H9 (cell line): Measurements from ENCODE around the gene ZFP64. TPM values are rescaled to one million over a fixed set of nuclear protein-coding genes. Genes with fewer than 3 reads are reported as not detected.

ENCODE experiments used
- DNase-seq: peaks from one replicate; pipeline ENCODE4 v3.0.0-alpha.2; 2017
- H2AFZ ChIP-seq: one replicate; pipeline ENCODE4 v1.6.1; 2013; ENCODE audit warnings: mild to moderate bottlenecking, low read length, control low read depth, moderate library complexity
- H2AK5ac ChIP-seq: 2 replicates; pipeline ENCODE4 v1.6.1; 2013; ENCODE audit warnings: low read length, control low read depth, mixed read lengths; ENCODE audit not compliant: insufficient read length
- H2BK120ac ChIP-seq: one replicate; pipeline ENCODE4 v1.6.1; 2013; ENCODE audit warnings: low read depth, mild to moderate bottlenecking, low read length, control low read depth, inconsistent platforms; ENCODE audit not compliant: poor library complexity, severe bottlenecking
- H2BK12ac ChIP-seq: 2 replicates; pipeline ENCODE4 v1.6.1; 2013; ENCODE audit warnings: low read length, control low read depth, mixed read lengths, low read depth; ENCODE audit not compliant: insufficient read length
- H2BK15ac ChIP-seq: 2 replicates; pipeline ENCODE4 v1.6.1; 2013; ENCODE audit warnings: low read depth, low read length, control low read depth
- H2BK20ac ChIP-seq: one replicate; pipeline ENCODE4 v1.6.1; 2013; ENCODE audit warnings: low read depth, mild to moderate bottlenecking, low read length, control low read depth, inconsistent platforms; ENCODE audit not compliant: poor library complexity, severe bottlenecking
- H2BK5ac ChIP-seq: 2 replicates; pipeline ENCODE4 v1.6.1; 2013; ENCODE audit warnings: low read length, control low read depth, mixed read lengths; ENCODE audit not compliant: insufficient read length
- H3K14ac ChIP-seq: 2 replicates; pipeline ENCODE4 v1.6.1; 2013; ENCODE audit warnings: low read length, control low read depth; ENCODE audit not compliant: insufficient read depth
- H3K18ac ChIP-seq: 2 replicates; pipeline ENCODE4 v1.6.1; 2013; ENCODE audit warnings: low read depth, mild to moderate bottlenecking, mixed read lengths, low read length, control low read depth; ENCODE audit not compliant: insufficient read length
- H3K23ac ChIP-seq: 2 replicates; pipeline ENCODE4 v1.6.1; 2013; ENCODE audit warnings: low read length, control low read depth, mixed read lengths, low read depth; ENCODE audit not compliant: insufficient read length
- H3K23me2 ChIP-seq: 2 replicates; pipeline ENCODE4 v1.6.1; 2013; ENCODE audit warnings: low read depth, mild to moderate bottlenecking, mixed read lengths, low read length, control low read depth; ENCODE audit not compliant: insufficient read length, poor library complexity, severe bottlenecking
- H3K27ac ChIP-seq: 2 replicates; pipeline ENCODE4 v1.5.1; 2013; ENCODE audit warnings: low read length, control low read depth, mixed read lengths, low read depth; ENCODE audit not compliant: insufficient read length
- H3K27me3 ChIP-seq: 2 replicates; pipeline ENCODE4 v1.6.1; 2013; ENCODE audit warnings: low read length, control low read depth, inconsistent platforms; ENCODE audit not compliant: insufficient read depth
- H3K4ac ChIP-seq: 2 replicates; pipeline ENCODE4 v1.6.1; 2013; ENCODE audit warnings: low read depth, mild to moderate bottlenecking, control low read depth, inconsistent platforms, low read length, moderate library complexity
- H3K4me1 ChIP-seq: 2 replicates; pipeline ENCODE4 v1.6.1; 2013; ENCODE audit warnings: low read length, control low read depth, inconsistent platforms; ENCODE audit not compliant: insufficient read depth
- H3K4me2 ChIP-seq: 2 replicates; pipeline ENCODE4 v1.6.1; 2013; ENCODE audit warnings: low read length, control low read depth, mixed read lengths; ENCODE audit not compliant: insufficient read length, insufficient read depth
- H3K56ac ChIP-seq: 2 replicates; pipeline ENCODE4 v1.6.1; 2013; ENCODE audit warnings: low read depth, mild to moderate bottlenecking, mixed read lengths, low read length, control low read depth; ENCODE audit not compliant: insufficient read length
- H3K79me1 ChIP-seq: 2 replicates; pipeline ENCODE4 v1.6.1; 2013; ENCODE audit warnings: low read depth, mild to moderate bottlenecking, moderate library complexity, low read length, control low read depth, inconsistent platforms; ENCODE audit not compliant: insufficient read depth, poor library complexity, severe bottlenecking
- H3K79me2 ChIP-seq: 2 replicates; pipeline ENCODE4 v1.6.1; 2013; ENCODE audit warnings: low read length, control low read depth, inconsistent platforms; ENCODE audit not compliant: insufficient read depth
- H3K9ac ChIP-seq: 2 replicates; pipeline ENCODE4 v1.6.1; 2013; ENCODE audit warnings: low read length, control low read depth, mixed read lengths; ENCODE audit not compliant: insufficient read length; ENCODE audit errors: extremely low read depth
- H3K9me3 ChIP-seq: one replicate; pipeline ENCODE4 v1.6.1; 2013; ENCODE audit warnings: low read depth, low read length, inconsistent platforms; ENCODE audit not compliant: control insufficient read depth
- H3T11ph ChIP-seq: one replicate; pipeline ENCODE4 v1.6.1; 2013; ENCODE audit warnings: mild to moderate bottlenecking, low read length, control low read depth, inconsistent platforms
- H4K20me1 ChIP-seq: one replicate; pipeline ENCODE4 v1.6.1; 2013; ENCODE audit not compliant: control insufficient read depth, insufficient read length, insufficient read depth
- H4K5ac ChIP-seq: 2 replicates; pipeline ENCODE4 v1.6.1; 2013; ENCODE audit warnings: low read depth, mild to moderate bottlenecking, mixed read lengths, low read length, control low read depth; ENCODE audit not compliant: insufficient read length
- H4K8ac ChIP-seq: replicated peaks from 2 replicates; pipeline ENCODE4 v1.6.1; 2013; ENCODE audit warnings: low read length, control low read depth, mixed read lengths, low read depth; ENCODE audit not compliant: insufficient read length
- H4K91ac ChIP-seq: 2 replicates; pipeline ENCODE4 v1.6.1; 2013; ENCODE audit warnings: low read depth, mild to moderate bottlenecking, moderate library complexity, mixed read lengths, low read length, control low read depth; ENCODE audit not compliant: insufficient read length
- H3K27ac Mint-ChIP-seq, 3 experiments: 2 replicates in 2 of 3; 3 replicates in 1 of 3; pipeline ENCODE4 v1.8.0; 2020 to 2021; ENCODE audit warnings: mixed read lengths in 3 of 3, mild to moderate bottlenecking in 1 of 3, moderate library complexity in 1 of 3
- H3K27me3 Mint-ChIP-seq: 2 replicates; pipeline ENCODE4 v1.8.0; 2021; ENCODE audit warnings: low read depth, mild to moderate bottlenecking, moderate library complexity, mixed read lengths
- H3K36me3 Mint-ChIP-seq, 3 experiments: 2 replicates in 2 of 3; 3 replicates in 1 of 3; pipeline ENCODE4 v1.8.0; 2020 to 2021; ENCODE audit warnings: low read depth in 3 of 3, mixed read lengths in 3 of 3; ENCODE audit not compliant: insufficient read depth in 1 of 3
- H3K4me1 Mint-ChIP-seq, 2 experiments: 2 replicates each; pipeline ENCODE4 v1.8.0; 2020; ENCODE audit warnings: mixed read lengths in 2 of 2
- H3K4me3 Mint-ChIP-seq, 2 experiments: 2 replicates in 1 of 2; 3 replicates in 1 of 2; pipeline ENCODE4 v1.8.0; 2020 to 2021; ENCODE audit warnings: mild to moderate bottlenecking in 2 of 2, mixed read lengths in 2 of 2, moderate library complexity in 1 of 2
- H3K9me3 Mint-ChIP-seq, 2 experiments: 2 replicates in 1 of 2; 3 replicates in 1 of 2; pipeline ENCODE4 v1.8.0; 2020; ENCODE audit warnings: mild to moderate bottlenecking in 2 of 2, mixed read lengths in 2 of 2, moderate library complexity in 1 of 2
- WGBS: extraction: QIAGEN DNeasy Blood & Tissue Kit; methylation state at CpG from one replicate; pipeline ENCODE4 v1.1.7; 2013; ENCODE audit warnings: missing lambda C conversion rate, low lambda C conversion rate, mixed read lengths; ENCODE audit not compliant: insufficient read length; ENCODE audit errors: extremely low coverage; 5-methylcytosine and 5-hydroxymethylcytosine counted together
- total RNA-seq: library from RNA; stranded (reverse); gene quantifications from 2 replicates; pipeline ENCODE4 v1.2.1, GENCODE V29; 2021
- TF ChIP-seq, protein P1 (sequence below): fragments of 200-600 bp; sonication (generic); conservative IDR thresholded peaks from 3 replicates; pipeline ENCODE4 v1.8.0; 2021; ENCODE audit warnings: antibody characterized with exemption, mild to moderate bottlenecking

Gene ZFP64
- total RNA-seq, 1 experiment from 2014 or later = 29.2 TPM

DNA sequence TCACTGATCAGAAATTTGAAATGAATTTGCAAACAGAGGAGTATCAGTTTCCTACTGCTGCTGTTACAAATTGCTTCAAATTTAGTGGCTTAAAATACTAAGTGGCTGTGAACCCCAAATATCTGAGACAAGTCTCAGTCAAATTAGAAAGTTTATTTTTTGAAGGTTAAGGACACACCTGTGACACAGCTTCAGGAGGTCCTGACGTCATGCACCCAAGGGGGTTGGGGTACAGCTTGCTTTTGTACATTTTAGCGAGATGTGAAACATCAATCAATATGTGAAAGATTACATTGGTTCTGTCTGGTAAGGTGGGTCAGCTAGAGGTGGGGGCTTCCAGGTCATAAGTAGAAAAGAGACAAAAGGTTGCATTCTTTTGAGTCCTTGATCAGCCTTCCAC lies 21.4 kb upstream of the ZFP64 start:
- H3K27ac Mint-ChIP-seq = no peak overlapping the region
- H3K9me3 ChIP-seq = no peaks in the 10 kb centered on the region
- H3K23me2 ChIP-seq = no peaks in the 10 kb centered on the region
- no peak overlapping the region for H4K91ac ChIP-seq
- no peak overlapping the region for H3K4ac ChIP-seq
- H3T11ph ChIP-seq = no peak overlapping the region
- H3K79me1 ChIP-seq = no peaks in the 10 kb centered on the region
- no peak overlapping the region for H2BK20ac ChIP-seq
- no peak overlapping the region for H2BK15ac ChIP-seq
- no peak overlapping the region for H2BK5ac ChIP-seq
- peaks cover 3% of the 10 kb centered on the region; the same call in 1 of the 2 replicates for H3K4me1 ChIP-seq
- no peak overlapping the region for H2BK12ac ChIP-seq
- no peak overlapping the region for H2BK120ac ChIP-seq
- H4K8ac ChIP-seq = no peak overlapping the region
- H4K20me1 ChIP-seq = no peaks in the 10 kb centered on the region
- TF ChIP-seq, protein P1, sequence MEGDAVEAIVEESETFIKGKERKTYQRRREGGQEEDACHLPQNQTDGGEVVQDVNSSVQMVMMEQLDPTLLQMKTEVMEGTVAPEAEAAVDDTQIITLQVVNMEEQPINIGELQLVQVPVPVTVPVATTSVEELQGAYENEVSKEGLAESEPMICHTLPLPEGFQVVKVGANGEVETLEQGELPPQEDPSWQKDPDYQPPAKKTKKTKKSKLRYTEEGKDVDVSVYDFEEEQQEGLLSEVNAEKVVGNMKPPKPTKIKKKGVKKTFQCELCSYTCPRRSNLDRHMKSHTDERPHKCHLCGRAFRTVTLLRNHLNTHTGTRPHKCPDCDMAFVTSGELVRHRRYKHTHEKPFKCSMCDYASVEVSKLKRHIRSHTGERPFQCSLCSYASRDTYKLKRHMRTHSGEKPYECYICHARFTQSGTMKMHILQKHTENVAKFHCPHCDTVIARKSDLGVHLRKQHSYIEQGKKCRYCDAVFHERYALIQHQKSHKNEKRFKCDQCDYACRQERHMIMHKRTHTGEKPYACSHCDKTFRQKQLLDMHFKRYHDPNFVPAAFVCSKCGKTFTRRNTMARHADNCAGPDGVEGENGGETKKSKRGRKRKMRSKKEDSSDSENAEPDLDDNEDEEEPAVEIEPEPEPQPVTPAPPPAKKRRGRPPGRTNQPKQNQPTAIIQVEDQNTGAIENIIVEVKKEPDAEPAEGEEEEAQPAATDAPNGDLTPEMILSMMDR = no peak
- WGBS = no CpG with 5 or more reads among the region's 2 CpGs
- H3K23ac ChIP-seq = no peak overlapping the region
- H3K4me3 Mint-ChIP-seq = no peak overlapping the region
- no peak overlapping the region for H3K4me2 ChIP-seq
- no peak overlapping the region for H4K5ac ChIP-seq
- no peak overlapping the region for H3K9ac ChIP-seq
- H3K56ac ChIP-seq = no peak overlapping the region
- H2AFZ ChIP-seq = no peak overlapping the region
- H3K36me3 Mint-ChIP-seq = peaks cover 0 to 11% (median 0%) of the 10 kb centered on the region in 3 experiments; a peak in 1 of 7 replicates
- H3K18ac ChIP-seq = no peak overlapping the region
- H3K9me3 Mint-ChIP-seq = peaks cover 18 to 19% of the 10 kb centered on the region in 2 experiments
- H3K27me3 ChIP-seq = no peaks in the 10 kb centered on the region
- H3K79me2 ChIP-seq = no peaks in the 10 kb centered on the region
- no peak overlapping the region for H2AK5ac ChIP-seq
- no peak for DNase-seq
- H3K27ac ChIP-seq = no peak overlapping the region
- peaks cover 1% of the 10 kb centered on the region for H3K27me3 Mint-ChIP-seq
- peaks cover 14 to 18% of the 10 kb centered on the region in 2 experiments for H3K4me1 Mint-ChIP-seq
- H3K14ac ChIP-seq = no peak overlapping the region
